Skeletal muscle satellite cell (primary cell): ENCODE data around the gene HDGFL2.
"Not testable (repeated sequence)": the region's sequence is repeated elsewhere in the genome, so short reads cannot be mapped to it uniquely, and the experiment has no call there.

Source experiments
- H3K27me3 ChIP-seq: 2 replicates; pipeline ENCODE4 v1.7.0; 2013; ENCODE audit warnings: low read length; ENCODE audit not compliant: control insufficient read depth, insufficient read depth
- H3K36me3 ChIP-seq: 2 replicates; pipeline ENCODE4 v1.7.0; 2013; ENCODE audit warnings: mild to moderate bottlenecking, control low read depth, low read length; ENCODE audit not compliant: insufficient read depth
- H3K4me1 ChIP-seq: 2 replicates; pipeline ENCODE4 v1.7.0; 2013; ENCODE audit warnings: low read length; ENCODE audit not compliant: control insufficient read depth, insufficient read depth
- H3K4me2 ChIP-seq: 2 replicates; pipeline ENCODE4 v1.7.0; 2013; ENCODE audit warnings: mild to moderate bottlenecking, low read length
- H3K4me3 ChIP-seq: 2 replicates; pipeline ENCODE4 v1.7.0; 2013; ENCODE audit warnings: low read length
- H3K9ac ChIP-seq: 2 replicates; pipeline ENCODE4 v1.7.0; 2013; ENCODE audit warnings: mild to moderate bottlenecking, low read depth, low read length, moderate library complexity
- H3K9me3 ChIP-seq: replicated peaks from 2 replicates; pipeline ENCODE4 v1.7.0; 2013; ENCODE audit warnings: mild to moderate bottlenecking, control low read depth, low read length

The HDGFL2 gene

DNA sequence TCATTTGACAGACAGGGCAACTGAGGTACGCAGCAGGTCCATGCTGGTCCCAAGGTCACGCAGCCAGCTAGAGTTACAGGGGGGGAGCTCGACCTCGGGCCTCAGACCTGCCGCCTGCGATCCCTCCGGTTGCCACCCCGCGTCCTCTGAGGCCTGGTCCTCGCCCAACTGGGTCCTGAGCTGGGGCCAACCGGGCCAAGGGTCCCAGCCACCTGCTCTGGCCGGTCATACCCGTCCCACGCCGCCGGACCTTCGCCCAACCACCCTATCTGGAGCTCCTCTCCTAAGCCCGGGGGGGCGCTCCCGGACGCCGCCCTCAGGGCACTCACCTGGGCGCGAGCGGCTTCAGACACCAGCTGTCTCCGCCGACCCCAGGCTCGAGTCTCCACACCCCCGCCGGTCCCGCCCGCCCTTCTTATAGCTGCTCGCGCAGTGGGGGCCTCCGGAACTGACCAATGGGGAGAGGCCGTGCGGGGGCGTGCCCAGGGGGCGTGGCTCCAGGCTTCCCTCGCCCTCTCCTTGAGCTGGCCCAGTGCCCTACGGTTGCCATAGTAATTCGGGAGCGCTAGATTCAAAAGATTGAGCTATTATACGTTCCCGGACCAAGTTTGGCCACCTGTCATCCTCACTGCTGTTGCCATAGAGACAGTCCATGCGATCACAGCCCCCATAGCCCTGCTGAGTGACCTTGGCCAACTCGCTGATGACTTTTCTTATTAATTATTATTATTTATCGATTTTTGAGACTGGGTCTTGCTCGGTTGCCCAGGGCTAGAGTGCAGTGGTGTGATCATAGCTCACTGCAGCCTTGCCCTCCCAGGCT, 63.0 kb downstream of the HDGFL2 start, which contains the start of gene PLIN5:
Gene PLIN5, minus strand, starts transcription at position 389 of the 823 bp plus-strand sequence. CDS start 1,150 bp downstream, outside the sequence.
- H3K9ac ChIP-seq: no peak within 1 kb of the TSS
- no peaks in the 10 kb centered on the region for H3K36me3 ChIP-seq
- H3K4me2 ChIP-seq: peak within 1 kb of the TSS; percentile 67
- peaks cover 66% of the 10 kb centered on the region for H3K27me3 ChIP-seq
- H3K9me3 ChIP-seq: no peaks in the 10 kb centered on the region
- no peaks in the 10 kb centered on the region for H3K4me1 ChIP-seq
- H3K4me3 ChIP-seq: peak within 1 kb of the TSS; percentile 45

DNA sequence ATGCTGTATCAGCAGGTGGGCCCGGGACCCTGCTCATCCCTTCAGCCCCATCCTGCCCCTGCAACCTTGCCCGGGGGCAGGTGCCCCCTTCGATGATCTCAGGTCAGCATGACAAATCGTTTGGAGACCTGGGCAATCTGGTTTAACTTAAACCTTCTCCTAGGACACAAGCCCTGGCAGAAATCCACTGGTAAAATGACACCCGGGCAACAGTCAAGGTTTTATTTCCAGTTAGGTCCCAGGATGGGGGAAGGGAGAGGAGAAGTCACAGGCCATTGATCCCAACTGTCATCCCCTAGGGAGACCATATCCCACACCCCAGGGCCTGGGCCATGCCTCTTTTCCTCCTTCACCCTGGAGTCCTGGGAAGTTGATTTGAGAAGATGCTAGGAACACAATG, 64.7 kb downstream of the HDGFL2 start:
- H3K4me1 ChIP-seq: no peaks in the 10 kb centered on the region
- no peak overlapping the region for H3K9ac ChIP-seq
- no peak overlapping the region for H3K4me2 ChIP-seq
- no peaks in the 10 kb centered on the region for H3K36me3 ChIP-seq
- H3K27me3 ChIP-seq: peaks cover 57% of the 10 kb centered on the region
- H3K4me3 ChIP-seq: no peak overlapping the region
- no peaks in the 10 kb centered on the region for H3K9me3 ChIP-seq

DNA sequence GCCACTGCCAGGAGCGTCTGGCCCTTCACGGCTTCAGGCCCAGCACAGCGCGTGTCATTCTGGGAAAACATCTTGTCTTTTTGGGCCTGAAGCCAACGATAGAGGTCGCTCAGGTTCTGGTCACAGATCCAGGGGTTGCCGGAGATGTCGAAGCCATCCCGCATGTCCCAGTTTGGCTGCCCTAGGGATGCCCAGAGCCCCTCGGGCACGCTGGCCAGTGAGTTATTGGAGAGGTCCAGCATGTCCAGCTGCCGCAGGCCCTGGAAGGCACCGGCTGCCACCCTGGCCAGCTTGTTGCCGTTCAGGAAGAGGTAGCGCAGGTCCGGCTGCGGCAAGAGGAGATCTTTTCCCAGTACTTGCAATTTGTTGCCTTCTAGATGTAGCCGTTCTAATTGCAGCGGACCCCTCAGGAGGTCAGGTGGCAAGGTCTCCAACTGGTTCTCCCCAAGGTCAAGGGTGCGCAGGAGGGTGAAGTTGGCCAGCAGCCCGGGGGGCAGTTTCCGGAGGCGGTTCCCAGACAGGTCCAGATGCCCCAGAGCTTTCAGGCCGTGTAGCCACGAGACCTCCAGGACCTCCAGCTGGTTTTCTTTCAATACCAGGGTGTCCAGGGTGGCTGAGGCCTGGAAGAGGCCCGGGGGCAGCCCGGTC, 66.0 kb downstream of the HDGFL2 start:
- H3K27me3 ChIP-seq: peaks cover 56% of the 10 kb centered on the region
- no peaks in the 10 kb centered on the region for H3K36me3 ChIP-seq
- H3K9me3 ChIP-seq: no peaks in the 10 kb centered on the region
- no peaks in the 10 kb centered on the region for H3K4me1 ChIP-seq
- no peak overlapping the region for H3K9ac ChIP-seq
- H3K4me3 ChIP-seq: no peak overlapping the region
- H3K4me2 ChIP-seq: no peak overlapping the region

DNA sequence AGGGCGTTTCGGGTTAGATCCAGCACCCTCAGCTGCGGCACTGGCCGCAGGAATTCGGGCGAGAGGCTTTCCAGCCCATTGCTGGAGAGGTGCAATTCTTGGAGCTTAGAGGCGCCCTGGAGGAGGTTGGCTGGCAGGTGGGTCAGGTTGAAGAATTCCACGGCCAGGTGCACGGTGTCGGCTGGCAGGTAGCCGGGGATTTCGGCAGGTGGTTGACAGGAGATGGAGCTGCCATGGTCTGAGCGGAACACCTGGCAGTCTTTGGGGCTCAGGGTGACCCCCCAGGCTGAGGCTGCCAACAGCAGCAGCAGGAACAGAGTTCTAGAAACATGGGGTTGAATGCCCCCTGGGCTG, 66.5 kb downstream of the HDGFL2 start:
- Histone ChIP-seq H3K4me3 (no peak overlapping the region), H3K27me3 (peaks cover 52% of the 10 kb centered on the region), H3K36me3 (no peaks in the 10 kb centered on the region), H3K9ac (no peak overlapping the region), H3K4me2 (no peak overlapping the region), H3K9me3 (no peaks in the 10 kb centered on the region), H3K4me1 (no peaks in the 10 kb centered on the region)

DNA sequence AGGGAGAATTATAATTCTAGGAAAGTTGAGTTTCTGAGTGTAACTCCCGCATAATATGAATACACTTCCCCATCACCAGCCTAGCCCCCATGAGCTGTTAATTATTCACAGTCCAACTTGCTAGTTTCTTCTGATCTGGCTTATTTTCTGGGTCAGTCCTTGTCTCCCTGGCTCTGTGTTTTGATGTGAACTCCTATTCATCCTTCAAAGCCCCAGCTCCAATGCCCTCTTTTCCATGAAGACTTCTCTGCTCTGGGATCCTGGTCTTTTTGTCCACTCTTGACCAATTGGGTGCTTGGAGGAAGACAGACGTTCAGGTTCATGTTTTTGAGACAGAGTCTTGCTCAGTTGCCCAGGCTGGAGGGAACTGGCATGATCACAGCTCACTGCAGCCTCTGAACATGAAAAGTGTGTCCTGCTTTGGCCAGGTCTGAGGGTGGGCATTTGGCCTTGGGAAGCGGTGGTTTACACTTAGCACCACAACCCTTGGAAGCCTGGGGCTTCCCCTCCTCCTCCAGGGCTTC, 67.1 kb downstream of the HDGFL2 start:
- Histone ChIP-seq H3K4me1 (no peaks in the 10 kb centered on the region), H3K4me3 (no peak overlapping the region), H3K9me3 (no peaks in the 10 kb centered on the region), H3K4me2 (no peak overlapping the region), H3K27me3 (peaks cover 45% of the 10 kb centered on the region), H3K36me3 (no peaks in the 10 kb centered on the region), H3K9ac (no peak overlapping the region)

DNA sequence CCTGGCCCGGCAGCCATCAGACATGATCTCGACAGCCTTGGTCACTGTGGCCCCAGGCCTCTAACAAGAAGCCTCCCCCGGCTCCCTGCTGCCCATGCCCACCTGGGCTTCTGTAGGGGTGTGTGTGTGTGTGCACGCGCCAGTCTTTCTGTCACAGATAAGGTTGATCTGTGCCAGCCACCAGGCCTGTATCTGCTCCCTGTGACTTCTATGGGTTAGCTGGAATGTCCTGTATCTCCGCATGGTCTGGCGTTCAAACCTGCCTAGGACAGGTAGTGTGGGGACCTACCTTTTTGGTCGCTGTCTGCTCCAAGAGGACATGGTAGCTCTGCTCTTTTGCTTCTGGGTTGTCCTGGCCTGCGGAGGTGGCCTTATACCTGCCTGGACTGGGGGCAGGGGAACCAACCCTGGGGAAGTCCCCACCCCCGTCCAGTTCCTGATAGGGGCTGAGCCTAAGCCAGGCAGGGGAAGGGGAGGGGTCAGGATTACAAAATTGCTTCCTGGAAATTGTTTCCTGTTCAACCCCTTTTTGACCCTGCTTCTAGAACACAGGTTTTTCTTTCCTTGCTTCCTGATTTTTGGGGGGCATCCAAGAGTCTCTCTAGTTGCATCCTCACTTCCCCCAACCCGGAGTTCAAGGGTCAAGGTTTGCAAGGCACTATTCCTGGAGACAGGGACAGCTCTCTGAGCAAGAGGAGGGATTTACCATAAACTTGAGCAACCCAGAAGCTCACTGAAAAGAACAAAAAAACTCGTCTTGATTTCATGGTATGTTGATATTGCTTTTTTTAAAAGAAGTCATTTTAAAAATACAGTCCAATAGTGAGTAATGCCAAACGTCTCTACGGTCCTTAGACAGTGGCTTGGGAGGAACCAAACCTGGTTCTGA, 67.8 kb downstream of the HDGFL2 start, which contains the start of gene LRG1:
Gene LRG1, minus strand, starts transcription at position 344 of the 889 bp plus-strand sequence. Its CDS starts 23 bp downstream, at position 321.
- Histone ChIP-seq H3K27me3 (peaks cover 38% of the 10 kb centered on the region), H3K4me1 (no peaks in the 10 kb centered on the region), H3K9me3 (no peaks in the 10 kb centered on the region), H3K36me3 (no peaks in the 10 kb centered on the region), H3K9ac (no peak within 1 kb of the TSS), H3K4me2 (no peak within 1 kb of the TSS), H3K4me3 (no peak within 1 kb of the TSS)

DNA sequence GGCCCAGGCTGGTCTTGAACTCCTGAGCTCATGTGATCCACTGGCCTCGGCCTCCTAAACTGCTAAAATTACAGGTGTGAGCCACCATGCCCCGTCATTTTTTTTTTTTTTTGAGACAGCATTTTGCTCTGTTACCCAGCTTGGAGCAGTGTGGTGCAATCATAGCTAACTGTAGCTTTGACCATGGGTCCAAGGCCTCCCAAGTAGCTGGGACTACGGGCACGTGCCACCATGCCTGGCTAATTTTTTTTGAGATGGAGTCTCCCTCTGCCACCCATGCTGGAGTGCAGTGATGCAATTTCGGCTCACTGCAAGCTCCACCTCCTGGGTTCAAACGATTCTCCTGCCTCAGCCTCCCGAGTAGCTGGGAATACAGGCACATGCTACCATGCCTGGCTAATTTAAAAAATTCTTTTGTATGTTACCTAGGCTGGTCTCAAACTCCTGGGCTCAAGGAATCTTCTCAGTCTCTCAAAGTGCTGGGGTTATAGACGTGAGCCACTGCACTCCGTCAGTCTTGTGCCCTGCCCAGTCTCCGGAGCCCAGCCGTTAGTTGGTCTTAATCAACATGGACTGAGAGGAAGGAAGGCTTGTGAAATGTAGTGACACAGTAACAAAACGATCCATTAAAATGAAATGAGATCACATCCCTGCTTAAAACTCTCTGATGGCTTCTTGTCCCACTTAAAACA, 69.2 kb downstream of the HDGFL2 start:
- H3K9ac ChIP-seq: no peak overlapping the region
- no peaks in the 10 kb centered on the region for H3K36me3 ChIP-seq
- no peaks in the 10 kb centered on the region for H3K4me1 ChIP-seq
- H3K4me3 ChIP-seq: no peak overlapping the region
- H3K27me3 ChIP-seq: peaks cover 30% of the 10 kb centered on the region
- H3K4me2 ChIP-seq: no peak overlapping the region
- no peaks in the 10 kb centered on the region for H3K9me3 ChIP-seq

DNA sequence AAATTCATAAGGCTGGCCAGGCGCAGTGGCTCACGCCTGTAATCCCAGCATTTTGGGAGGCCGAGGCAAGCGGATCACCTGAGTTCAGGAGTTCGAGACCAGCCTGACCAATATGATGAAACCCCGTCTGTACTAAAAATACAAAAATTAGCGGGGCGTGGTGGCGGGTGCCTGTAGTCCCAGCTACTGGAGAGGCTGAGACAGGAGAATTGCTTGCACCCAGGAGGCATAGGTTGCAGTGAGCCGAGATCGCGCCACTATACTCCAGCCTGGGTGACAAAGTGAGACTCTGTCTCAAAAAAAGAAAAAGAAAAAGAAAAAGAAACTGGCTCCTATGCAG, 69.7 kb downstream of the HDGFL2 start:
- not testable (repeated sequence) for H3K9ac ChIP-seq, H3K9me3 ChIP-seq, H3K4me3 ChIP-seq, H3K36me3 ChIP-seq, H3K4me1 ChIP-seq, H3K4me2 ChIP-seq
- H3K27me3 ChIP-seq: peaks cover 30% of the 10 kb centered on the region

DNA sequence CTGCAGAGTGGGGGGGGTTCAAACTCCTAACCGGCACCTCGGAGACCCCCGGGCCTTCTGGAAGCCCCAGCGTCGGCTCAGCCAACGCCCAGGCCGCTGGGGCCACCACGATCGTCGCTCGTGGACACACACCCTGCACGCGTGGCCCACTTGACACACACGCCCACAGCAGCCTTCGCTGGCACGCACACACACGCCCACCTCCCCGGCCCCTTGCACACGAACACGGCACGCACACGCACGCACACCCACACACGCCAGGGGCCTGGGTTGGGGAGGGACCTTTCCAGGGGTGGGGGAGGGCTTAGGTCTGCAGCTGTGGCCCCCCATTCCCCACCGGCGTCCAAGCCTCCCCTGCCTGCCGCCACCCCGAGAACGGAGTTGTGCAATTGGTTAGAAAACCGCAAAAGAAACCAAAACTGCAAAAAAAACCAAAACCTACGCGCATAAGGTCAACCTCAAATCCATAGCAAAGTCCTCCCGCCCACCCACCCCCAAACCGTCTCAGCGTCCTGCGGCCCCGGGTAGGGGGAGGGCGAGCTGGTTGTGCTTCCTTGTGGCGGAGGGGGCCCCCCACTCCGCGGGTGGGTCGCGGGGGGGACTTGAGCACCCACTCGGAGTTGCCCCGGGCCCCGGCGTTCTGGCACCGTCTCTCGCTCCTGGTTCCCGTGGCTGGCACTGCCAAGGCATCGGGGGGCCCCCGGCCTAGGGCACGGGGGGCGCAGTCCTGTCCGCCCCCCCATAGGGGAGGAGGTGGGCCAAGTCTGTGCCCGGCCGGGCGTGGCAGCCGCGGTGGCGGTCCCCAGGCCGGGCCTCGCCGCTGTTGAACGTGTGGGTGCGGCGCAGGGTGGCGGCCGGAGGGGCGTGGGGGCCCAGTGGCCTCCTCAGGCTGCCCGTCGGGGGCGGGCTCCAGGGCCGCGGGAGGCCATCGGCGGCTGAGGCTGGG, 71.1 kb downstream of the HDGFL2 start:
- H3K9me3 ChIP-seq: no peaks in the 10 kb centered on the region
- no peaks in the 10 kb centered on the region for H3K36me3 ChIP-seq
- no peak overlapping the region for H3K4me3 ChIP-seq
- peaks cover 22% of the 10 kb centered on the region for H3K27me3 ChIP-seq
- no peak overlapping the region for H3K9ac ChIP-seq
- no peak overlapping the region for H3K4me2 ChIP-seq
- H3K4me1 ChIP-seq: no peaks in the 10 kb centered on the region
